ENCODE data around the gene CLEC2D. TPM values are rescaled to one million over a fixed set of nuclear protein-coding genes. Genes with fewer than 3 reads are reported as not detected.

The CLEC2D gene
- total RNA-seq, 1 donor from 2014 or later = 18.7 TPM

- no peak overlapping the region for H3K4me3 Mint-ChIP-seq
- DNase-seq (ENCODE audit: low spot score) = no peak
- Histone ChIP-seq H3K27ac (no peak overlapping the region), H3F3A (ENCODE audit: low read depth) (no peaks in the 10 kb centered on the region), H4K20me1 (ENCODE audit: low read depth) (no peaks in the 10 kb centered on the region), H3K9ac (no peak overlapping the region), H3K4me1 (no peaks in the 10 kb centered on the region), H3K27me3 (no peaks in the 10 kb centered on the region), H3K4me2 (no peak overlapping the region), H3K4me3 (no peak overlapping the region), H2AFZ (replicated peaks) (no peak overlapping the region), H3K79me2 (ENCODE audit: low read depth) (no peaks in the 10 kb centered on the region), H3K36me3 (peaks cover 9% of the 10 kb centered on the region), H3K9me3 (ENCODE audit: low read depth) (no peaks in the 10 kb centered on the region)
- H3K4me1 Mint-ChIP-seq = no peaks in the 10 kb centered on the region
- H3K36me3 Mint-ChIP-seq = peaks cover 41% of the 10 kb centered on the region
- H3K9me3 Mint-ChIP-seq = no peaks in the 10 kb centered on the region
- H3K27ac Mint-ChIP-seq = no peak overlapping the region
- no peaks in the 10 kb centered on the region for H3K27me3 Mint-ChIP-seq (ENCODE audit: insufficient read depth, low read depth)
- TF ChIP-seq, protein P1, sequence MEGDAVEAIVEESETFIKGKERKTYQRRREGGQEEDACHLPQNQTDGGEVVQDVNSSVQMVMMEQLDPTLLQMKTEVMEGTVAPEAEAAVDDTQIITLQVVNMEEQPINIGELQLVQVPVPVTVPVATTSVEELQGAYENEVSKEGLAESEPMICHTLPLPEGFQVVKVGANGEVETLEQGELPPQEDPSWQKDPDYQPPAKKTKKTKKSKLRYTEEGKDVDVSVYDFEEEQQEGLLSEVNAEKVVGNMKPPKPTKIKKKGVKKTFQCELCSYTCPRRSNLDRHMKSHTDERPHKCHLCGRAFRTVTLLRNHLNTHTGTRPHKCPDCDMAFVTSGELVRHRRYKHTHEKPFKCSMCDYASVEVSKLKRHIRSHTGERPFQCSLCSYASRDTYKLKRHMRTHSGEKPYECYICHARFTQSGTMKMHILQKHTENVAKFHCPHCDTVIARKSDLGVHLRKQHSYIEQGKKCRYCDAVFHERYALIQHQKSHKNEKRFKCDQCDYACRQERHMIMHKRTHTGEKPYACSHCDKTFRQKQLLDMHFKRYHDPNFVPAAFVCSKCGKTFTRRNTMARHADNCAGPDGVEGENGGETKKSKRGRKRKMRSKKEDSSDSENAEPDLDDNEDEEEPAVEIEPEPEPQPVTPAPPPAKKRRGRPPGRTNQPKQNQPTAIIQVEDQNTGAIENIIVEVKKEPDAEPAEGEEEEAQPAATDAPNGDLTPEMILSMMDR (IDR thresholded peaks at IDR 0.05) = no peak
- TF ChIP-seq EZH2phosphoT487 (IDR thresholded peaks at IDR 0.05) (no peak), EZH2 (IDR thresholded peaks at IDR 0.05) (no peak)
Observed at GRCh38 chr12:9660046-9660445, 9.5 kb upstream of the CLEC2D start.

DNA sequence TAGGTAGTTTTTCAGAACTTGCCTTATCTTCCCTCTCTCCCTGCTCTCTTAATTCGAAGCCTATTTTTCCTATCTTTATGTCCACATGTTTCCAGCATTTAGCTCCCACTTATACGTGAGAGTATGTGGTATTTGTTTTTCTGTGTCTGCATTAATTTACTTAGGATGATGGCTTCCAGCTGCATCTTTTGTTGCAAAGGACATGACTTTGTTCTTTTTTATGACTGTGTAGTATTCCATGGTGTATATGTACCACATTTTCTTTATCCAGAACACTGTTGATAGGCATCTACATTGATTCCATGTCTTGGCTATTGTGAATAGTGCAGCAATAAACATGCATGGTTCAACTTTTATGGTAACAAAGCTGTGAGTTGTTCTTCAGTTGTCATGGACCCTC lies 7.8 kb upstream of the CLEC2D start:
- Histone ChIP-seq H3K9me3 (ENCODE audit: low read depth) (no peaks in the 10 kb centered on the region), H3K36me3 (peaks cover 9% of the 10 kb centered on the region), H3F3A (ENCODE audit: low read depth) (no peaks in the 10 kb centered on the region), H3K27me3 (no peaks in the 10 kb centered on the region), H2AFZ (replicated peaks) (no peak overlapping the region), H3K4me1 (no peaks in the 10 kb centered on the region), H3K4me3 (no peak overlapping the region), H4K20me1 (ENCODE audit: low read depth) (no peaks in the 10 kb centered on the region), H3K4me2 (no peak overlapping the region), H3K79me2 (ENCODE audit: low read depth) (no peaks in the 10 kb centered on the region), H3K27ac (no peak overlapping the region), H3K9ac (no peak overlapping the region)
- peaks cover 41% of the 10 kb centered on the region for H3K36me3 Mint-ChIP-seq
- no peaks in the 10 kb centered on the region for H3K4me1 Mint-ChIP-seq
- no peak overlapping the region for H3K4me3 Mint-ChIP-seq
- H3K27me3 Mint-ChIP-seq (ENCODE audit: insufficient read depth, low read depth) = no peaks in the 10 kb centered on the region
- H3K9me3 Mint-ChIP-seq = no peaks in the 10 kb centered on the region
- no peak for DNase-seq (ENCODE audit: low spot score)
- TF ChIP-seq EZH2phosphoT487 (IDR thresholded peaks at IDR 0.05) (no peak), EZH2 (IDR thresholded peaks at IDR 0.05) (no peak)
- TF ChIP-seq, protein P1 (IDR thresholded peaks at IDR 0.05) = no peak
- H3K27ac Mint-ChIP-seq = no peak overlapping the region

GRCh38 chr12:9662488-9662887 lies 7.0 kb upstream of the CLEC2D start:
- Histone ChIP-seq H3K36me3 (peaks cover 7% of the 10 kb centered on the region), H3K79me2 (ENCODE audit: low read depth) (no peaks in the 10 kb centered on the region), H3K4me2 (no peak overlapping the region), H3K9ac (no peak overlapping the region), H2AFZ (replicated peaks) (no peak overlapping the region), H3K4me3 (no peak overlapping the region), H3K9me3 (ENCODE audit: low read depth) (no peaks in the 10 kb centered on the region), H3K27me3 (no peaks in the 10 kb centered on the region), H4K20me1 (ENCODE audit: low read depth) (no peaks in the 10 kb centered on the region), H3K4me1 (no peaks in the 10 kb centered on the region), H3F3A (ENCODE audit: low read depth) (no peaks in the 10 kb centered on the region), H3K27ac (no peak overlapping the region)
- DNase-seq (ENCODE audit: low spot score) = no peak
- H3K4me1 Mint-ChIP-seq = no peaks in the 10 kb centered on the region
- TF ChIP-seq, protein P1 (IDR thresholded peaks at IDR 0.05) = no peak
- no peak overlapping the region for H3K27ac Mint-ChIP-seq
- no peak overlapping the region for H3K4me3 Mint-ChIP-seq
- H3K36me3 Mint-ChIP-seq = peaks cover 43% of the 10 kb centered on the region
- H3K9me3 Mint-ChIP-seq = no peaks in the 10 kb centered on the region
- H3K27me3 Mint-ChIP-seq (ENCODE audit: insufficient read depth, low read depth) = no peaks in the 10 kb centered on the region

All from neural progenitor cell (in vitro differentiated cells).